ENCODE data around the gene NDUFAF7.
"Not testable (repeated sequence)": the region's sequence is repeated elsewhere in the genome, so short reads cannot be mapped to it uniquely, and the experiment has no call there.

Gene NDUFAF7

GRCh38 chr2:37219046-37219445 is 12.4 kb upstream of the NDUFAF7 start:
- DNase-seq = no peak

GRCh38 chr2:37223131-37223530 is 8.3 kb upstream of the NDUFAF7 start:
- DNase-seq = no peak

- DNase-seq = no peak
These were observed 7.4 kb upstream of the NDUFAF7 start for GRCh38 chr2:37224063-37224462.

- DNase-seq = not testable (repeated sequence)
These were observed 6.3 kb upstream of the NDUFAF7 start for GRCh38 chr2:37225129-37225528.

GRCh38 chr2:37226863-37227262 is 4.6 kb upstream of the NDUFAF7 start:
- DNase-seq = no peak

GRCh38 chr2:37228788-37229187 is 2.7 kb upstream of the NDUFAF7 start:
- no peak for DNase-seq

- peak in 1 of 3 donors; percentile 2 for DNase-seq
These were observed 877 bp upstream of the NDUFAF7 start for GRCh38 chr2:37230581-37230980.

- DNase-seq = no peak
These were observed 874 bp downstream of the NDUFAF7 start for GRCh38 chr2:37232131-37232933.

GRCh38 chr2:37243435-37243834 is 12.0 kb downstream of the NDUFAF7 start:
- DNase-seq = no peak

GRCh38 chr2:37244017-37244416 is 12.6 kb downstream of the NDUFAF7 start:
- DNase-seq = no peak

- DNase-seq = no peak
These were observed 13.3 kb downstream of the NDUFAF7 start for GRCh38 chr2:37244755-37245154.

- no peak for DNase-seq
These were observed 14.7 kb downstream of the NDUFAF7 start for GRCh38 chr2:37246205-37246604.

GRCh38 chr2:37250869-37251740 is 19.6 kb downstream of the NDUFAF7 start:
- no peak for DNase-seq

GRCh38 chr2:37262522-37262921 is 31.1 kb downstream of the NDUFAF7 start:
- peak in 2 of 3 donors; percentile 20 to 48 for DNase-seq

- DNase-seq = no peak
These were observed 32.4 kb downstream of the NDUFAF7 start for GRCh38 chr2:37263839-37264238.

GRCh38 chr2:37267685-37268084 is 36.2 kb downstream of the NDUFAF7 start:
- no peak for DNase-seq

GRCh38 chr2:37268111-37268510 is 36.7 kb downstream of the NDUFAF7 start:
- DNase-seq = no peak

GRCh38 chr2:37271376-37272067 is 40.1 kb downstream of the NDUFAF7 start:
- no peak for DNase-seq

- DNase-seq = peak in 1 of 3 donors; percentile 26
These were observed 43.0 kb downstream of the NDUFAF7 start for GRCh38 chr2:37274359-37274965.

GRCh38 chr2:37276291-37276690 is 44.8 kb downstream of the NDUFAF7 start:
- DNase-seq = no peak

- no peak for DNase-seq
These were observed 50.5 kb downstream of the NDUFAF7 start for GRCh38 chr2:37281916-37282315.

- DNase-seq = no peak
These were observed 51.3 kb downstream of the NDUFAF7 start for GRCh38 chr2:37282746-37283145.

- no peak for DNase-seq
These were observed 51.7 kb downstream of the NDUFAF7 start for GRCh38 chr2:37283207-37283606.

Data from suppressor macrophage treated with lipopolysaccharide for 1 hour (primary cell).